ENCODE data around the gene CISD3. TPM values are rescaled to one million over a fixed set of nuclear protein-coding genes. Genes with fewer than 3 reads are reported as not detected.

CISD3 gene
- total and polyA plus RNA-seq, 2 of the 8 experiments (the other 6 are each of a cell fraction or from before 2014, with no cell fraction given), result 9.4 to 11.1 TPM

GRCh38 chr17:38687286-38687685 is 42.9 kb upstream of the CISD3 start:
- Histone ChIP-seq H3K4me3 (ENCODE audit: extremely low read depth in 1 of 4, insufficient read depth in 2 of 4, low read depth in 3 of 4, low read length in 4 of 4) (no peak overlapping the region), H3K27ac (ENCODE audit: low read depth, low read length) (no peak overlapping the region), H3K79me2 (ENCODE audit: control insufficient read depth in 1 of 2, insufficient read depth in 2 of 2, low read length in 2 of 2) (no peaks in the 10 kb centered on the region), H3K9me3 (ENCODE audit: insufficient read depth in 2 of 2, low read depth in 1 of 2, low read length in 1 of 2) (no peaks in the 10 kb centered on the region), H2BK5ac (ENCODE audit: low read depth, low read length) (no peak overlapping the region), H3K27me3 (replicated peaks in 1 of 4; ENCODE audit: control insufficient read depth in 3 of 4, extremely low read depth in 1 of 4, insufficient read depth in 3 of 4, low read length in 3 of 4) (peaks cover 0 to 10% (median 3%) of the 10 kb centered on the region in 4 experiments; a peak in 2 of 7 replicates), H3K36me3 (ENCODE audit: control insufficient read depth in 2 of 4, insufficient read depth in 4 of 4, low read length in 3 of 4) (no peaks in the 10 kb centered on the region), H2BK12ac (ENCODE audit: low read depth, low read length) (no peak overlapping the region), H3K23ac (ENCODE audit: insufficient read length) (no peak overlapping the region), H4K91ac (replicated peaks; ENCODE audit: insufficient read length, low read length) (no peak overlapping the region), H3K14ac (ENCODE audit: insufficient read length) (no peak overlapping the region), H4K5ac (ENCODE audit: insufficient read length, low read depth, low read length) (no peak overlapping the region), H4K20me1 (replicated peaks in 1 of 2; ENCODE audit: control insufficient read depth in 1 of 2, insufficient read depth in 2 of 2, low read length in 2 of 2) (no peaks in the 10 kb centered on the region), H3K4ac (replicated peaks; ENCODE audit: insufficient read length, low read depth, low read length) (no peak overlapping the region), H3K4me2 (ENCODE audit: insufficient read depth in 1 of 2, low read depth in 2 of 2, low read length in 2 of 2) (no peak overlapping the region), H2BK20ac (ENCODE audit: low read length) (no peak overlapping the region), H2BK120ac (replicated peaks; ENCODE audit: low read depth, low read length) (no peak overlapping the region), H3K79me1 (ENCODE audit: low read depth, low read length) (no peaks in the 10 kb centered on the region), H2BK15ac (ENCODE audit: low read length) (no peak overlapping the region), H3K4me1 (replicated peaks in 1 of 4; ENCODE audit: control insufficient read depth in 3 of 4, insufficient read depth in 4 of 4, low read length in 3 of 4) (no peaks in the 10 kb centered on the region), H3K18ac (ENCODE audit: extremely low read depth, low read length) (no peak overlapping the region), H2AFZ (ENCODE audit: low read length) (no peak overlapping the region), H3K9ac (replicated peaks in 1 of 4; ENCODE audit: extremely low read depth in 1 of 4, low read depth in 3 of 4, low read length in 3 of 4) (no peak overlapping the region), H3K56ac (replicated peaks; ENCODE audit: insufficient read length, low read depth, low read length) (no peak overlapping the region), H2AK5ac (ENCODE audit: low read depth, low read length) (no peak overlapping the region), H4K8ac (ENCODE audit: extremely low read depth, insufficient read depth, low read length) (no peak overlapping the region), H3K23me2 (ENCODE audit: low read depth, low read length) (no peaks in the 10 kb centered on the region)
- 87% methylated on average over 5 of the region's 5 CpGs; no CpG with 5 or more reads in 1 of the 2 experiments for WGBS, 2 experiments (ENCODE audit: extremely low coverage in 1 of 2, insufficient coverage in 1 of 2, insufficient read length in 1 of 2, insufficient replicate concordance in 2 of 2, low coverage in 1 of 2, low lambda C conversion rate in 2 of 2, missing lambda C conversion rate in 1 of 2)
- POLR2A ChIA-PET (ENCODE audit: partially characterized antibody), result interaction anchor here (0.6 to 1.3 kb wide), 3 partner anchors 10 to 196 kb away, joined by 3 to 4 read pairs (median 3); no protein-coding TSS in a partner anchor
- CTCF ChIA-PET (ENCODE audit: partially characterized antibody), result interaction anchor here (0.7 to 14.5 kb wide), 10 partner anchors 6 to 58 kb away, joined by 3 to 141 read pairs (median 4); no protein-coding TSS in a partner anchor
- DNase-seq (ENCODE audit: low read depth in 1 of 2, low spot score in 2 of 2), result no peak
- FAIRE-seq, result no peak
- TF ChIP-seq, protein P1, sequence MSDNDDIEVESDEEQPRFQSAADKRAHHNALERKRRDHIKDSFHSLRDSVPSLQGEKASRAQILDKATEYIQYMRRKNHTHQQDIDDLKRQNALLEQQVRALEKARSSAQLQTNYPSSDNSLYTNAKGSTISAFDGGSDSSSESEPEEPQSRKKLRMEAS (IDR thresholded peaks at IDR 0.05), result no peak
- TF ChIP-seq CREB1 (IDR thresholded peaks at IDR 0.05) (no peak), KDM5A (IDR thresholded peaks at IDR 0.05; ENCODE audit: low read length) (no peak), RAD21 (IDR thresholded peaks at IDR 0.05 in 1 of 2, conservative IDR thresholded peaks at IDR 0.05 in 1 of 2; ENCODE audit: low read depth in 2 of 2, low read length in 2 of 2) (no peak), ZNF274 (IDR thresholded peaks at IDR 0.05; ENCODE audit: borderline replicate concordance, extremely low read depth, low read length) (no peak), CEBPB (IDR thresholded peaks at IDR 0.05; ENCODE audit: low read depth, low read length) (no peak), NANOG (IDR thresholded peaks at IDR 0.05; ENCODE audit: insufficient read depth, low read depth, low read length, poor library complexity, severe bottlenecking) (no peak), MAFK (IDR thresholded peaks at IDR 0.05; ENCODE audit: low read depth, low read length) (no peak), GABPA (IDR thresholded peaks at IDR 0.05; ENCODE audit: borderline replicate concordance, insufficient read depth, low read length) (no peak), SUZ12 (IDR thresholded peaks at IDR 0.05; ENCODE audit: low read length) (no peak)
- TF ChIP-seq, protein P2, sequence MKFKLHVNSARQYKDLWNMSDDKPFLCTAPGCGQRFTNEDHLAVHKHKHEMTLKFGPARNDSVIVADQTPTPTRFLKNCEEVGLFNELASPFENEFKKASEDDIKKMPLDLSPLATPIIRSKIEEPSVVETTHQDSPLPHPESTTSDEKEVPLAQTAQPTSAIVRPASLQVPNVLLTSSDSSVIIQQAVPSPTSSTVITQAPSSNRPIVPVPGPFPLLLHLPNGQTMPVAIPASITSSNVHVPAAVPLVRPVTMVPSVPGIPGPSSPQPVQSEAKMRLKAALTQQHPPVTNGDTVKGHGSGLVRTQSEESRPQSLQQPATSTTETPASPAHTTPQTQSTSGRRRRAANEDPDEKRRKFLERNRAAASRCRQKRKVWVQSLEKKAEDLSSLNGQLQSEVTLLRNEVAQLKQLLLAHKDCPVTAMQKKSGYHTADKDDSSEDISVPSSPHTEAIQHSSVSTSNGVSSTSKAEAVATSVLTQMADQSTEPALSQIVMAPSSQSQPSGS (IDR thresholded peaks at IDR 0.05; ENCODE audit: low read length), result no peak

All from H1 (cell line).